Renal cortical epithelial cell (primary cell): ENCODE data around the gene ABLIM1. TPM values are rescaled to one million over a fixed set of nuclear protein-coding genes. Genes with fewer than 3 reads are reported as not detected.

Source experiments
- DNase-seq: peaks from one replicate; pipeline ENCODE4 v3.0.0-alpha.2; 2011; ENCODE audit warnings: low read depth
- total RNA-seq: library from RNA; depleted of rRNA; stranded (reverse); fragments of >200 nt; gene quantifications from 2 replicates; pipeline ENCODE4 v1.2.3, GENCODE V29; 2014

The ABLIM1 gene
- total RNA-seq, 1 donor from 2014 or later, result 77.4 TPM

GRCh38 chr10:114391599-114391998 lies 266.5 kb downstream of the ABLIM1 start:
- peak; percentile 57 for DNase-seq

GRCh38 chr10:114389426-114389825 lies 268.6 kb downstream of the ABLIM1 start:
- DNase-seq, result peak; percentile 96

GRCh38 chr10:114388275-114388674 lies 269.8 kb downstream of the ABLIM1 start:
- peak; percentile 81 for DNase-seq

GRCh38 chr10:114387784-114388183 lies 270.3 kb downstream of the ABLIM1 start:
- DNase-seq, result no peak

- DNase-seq, result no peak
Measured at GRCh38 chr10:114386452-114386851, 271.6 kb downstream of the ABLIM1 start.

- no peak for DNase-seq
Measured at GRCh38 chr10:114385557-114385956, 272.5 kb downstream of the ABLIM1 start.

GRCh38 chr10:114384601-114385000 lies 273.5 kb downstream of the ABLIM1 start:
- DNase-seq, result no peak

- no peak for DNase-seq
Measured at GRCh38 chr10:114384181-114384580, 273.9 kb downstream of the ABLIM1 start.

Other genes starting within 250 kb of the ABLIM1 start
- gene FHIP2A, start 163.5 kb upstream of the ABLIM1 start, total RNA-seq, result 14.6 and 27.0 TPM in 2 replicates